Measurements from ENCODE around the gene SLC12A4. TPM values are rescaled to one million over a fixed set of nuclear protein-coding genes. Genes with fewer than 3 reads are reported as not detected.

Gene SLC12A4
- total RNA-seq, 4 donors from 2014 or later = 10.7 to 83.3 (median 33.6) TPM

- Histone ChIP-seq H3K4me3 (no peak overlapping the region), H3K27me3 (no peaks in the 10 kb centered on the region), H3K4me1 (peaks cover 0 to 10% (median 6%) of the 10 kb centered on the region in 4 donors), H3K9me3 (no peaks in the 10 kb centered on the region), H3K36me3 (peaks cover 0 to 70% (median 0%) of the 10 kb centered on the region in 3 donors), H3K27ac (no peak overlapping the region)
- no peak for DNase-seq
- TF ChIP-seq, protein P1, sequence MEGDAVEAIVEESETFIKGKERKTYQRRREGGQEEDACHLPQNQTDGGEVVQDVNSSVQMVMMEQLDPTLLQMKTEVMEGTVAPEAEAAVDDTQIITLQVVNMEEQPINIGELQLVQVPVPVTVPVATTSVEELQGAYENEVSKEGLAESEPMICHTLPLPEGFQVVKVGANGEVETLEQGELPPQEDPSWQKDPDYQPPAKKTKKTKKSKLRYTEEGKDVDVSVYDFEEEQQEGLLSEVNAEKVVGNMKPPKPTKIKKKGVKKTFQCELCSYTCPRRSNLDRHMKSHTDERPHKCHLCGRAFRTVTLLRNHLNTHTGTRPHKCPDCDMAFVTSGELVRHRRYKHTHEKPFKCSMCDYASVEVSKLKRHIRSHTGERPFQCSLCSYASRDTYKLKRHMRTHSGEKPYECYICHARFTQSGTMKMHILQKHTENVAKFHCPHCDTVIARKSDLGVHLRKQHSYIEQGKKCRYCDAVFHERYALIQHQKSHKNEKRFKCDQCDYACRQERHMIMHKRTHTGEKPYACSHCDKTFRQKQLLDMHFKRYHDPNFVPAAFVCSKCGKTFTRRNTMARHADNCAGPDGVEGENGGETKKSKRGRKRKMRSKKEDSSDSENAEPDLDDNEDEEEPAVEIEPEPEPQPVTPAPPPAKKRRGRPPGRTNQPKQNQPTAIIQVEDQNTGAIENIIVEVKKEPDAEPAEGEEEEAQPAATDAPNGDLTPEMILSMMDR (IDR thresholded peaks at IDR 0.05) = no peak
- no peak for TF ChIP-seq POLR2A (IDR thresholded peaks at IDR 0.05)
Measured at GRCh38 chr16:67930191-67930590, 38.2 kb downstream of the SLC12A4 start.

DNA sequence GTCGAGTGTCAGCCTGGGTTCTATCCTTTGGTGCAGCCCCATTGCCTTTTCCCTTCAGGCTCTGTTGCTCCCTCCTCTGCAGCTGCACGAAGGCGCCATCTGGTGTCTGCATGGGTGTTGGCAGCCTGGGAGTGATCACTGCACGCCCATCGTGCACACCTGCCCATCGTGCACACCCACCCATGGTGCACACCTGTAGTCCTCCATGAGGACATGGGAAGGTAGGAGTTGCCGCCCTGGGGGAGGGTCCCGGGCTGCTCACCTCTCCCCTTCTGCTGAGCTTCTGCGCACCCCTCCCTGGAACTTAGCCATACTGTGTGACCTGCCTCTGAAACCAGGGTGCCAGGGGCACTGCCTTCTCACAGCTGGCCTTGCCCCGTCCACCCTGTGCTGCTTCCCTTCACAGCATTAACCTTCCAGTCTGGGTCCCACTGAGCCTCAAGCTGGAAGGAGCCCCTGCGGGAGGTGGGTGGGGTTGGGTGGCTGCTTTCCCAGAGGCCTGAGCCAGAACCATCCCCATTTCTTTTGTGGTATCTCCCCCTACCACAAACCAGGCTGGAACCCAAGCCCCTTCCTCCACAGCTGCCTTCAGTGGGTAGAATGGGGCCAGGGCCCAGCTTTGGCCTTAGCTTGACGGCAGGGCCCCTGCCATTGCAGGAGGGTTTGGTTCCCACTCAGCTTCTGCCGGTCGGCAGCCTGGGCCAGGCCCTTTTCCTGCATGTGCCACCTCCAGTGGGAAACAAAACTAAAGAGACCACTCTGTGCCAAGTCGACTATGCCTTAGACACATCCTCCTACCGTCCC is 39.7 kb downstream of the SLC12A4 start:
- peak; percentile 66 to 88 (median 82) for DNase-seq
- H3K27ac ChIP-seq = no peak overlapping the region
- no peak overlapping the region for H3K4me3 ChIP-seq
- H3K4me1 ChIP-seq = peaks cover 0 to 4% (median 0%) of the 10 kb centered on the region in 4 donors
- H3K36me3 ChIP-seq = peaks cover 0 to 63% (median 0%) of the 10 kb centered on the region in 3 donors
- TF ChIP-seq, protein P1 (IDR thresholded peaks at IDR 0.05) = peak; percentile 67 to 92 (median 90)
- TF ChIP-seq POLR2A (IDR thresholded peaks at IDR 0.05) = no peak
- H3K9me3 ChIP-seq = no peaks in the 10 kb centered on the region
- no peaks in the 10 kb centered on the region for H3K27me3 ChIP-seq

DNA sequence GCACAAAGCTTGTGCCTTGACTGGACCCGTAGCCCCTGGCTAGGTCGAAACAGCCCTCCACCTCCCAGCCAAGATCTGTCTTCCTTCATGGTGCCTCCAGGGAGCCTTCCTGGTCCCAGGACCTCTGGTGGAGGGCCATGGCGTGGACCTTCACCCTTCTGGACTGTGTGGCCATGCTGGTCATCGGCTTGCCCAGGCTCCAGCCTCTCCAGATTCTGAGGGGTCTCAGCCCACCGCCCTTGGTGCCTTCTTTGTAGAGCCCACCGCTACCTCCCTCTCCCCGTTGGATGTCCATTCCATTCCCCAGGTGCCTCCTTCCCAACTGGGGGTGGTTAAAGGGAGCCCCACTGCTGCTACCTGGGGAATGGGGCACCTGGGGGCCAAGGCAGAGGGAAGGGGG is 40.3 kb downstream of the SLC12A4 start:
- Histone ChIP-seq H3K9me3 (no peaks in the 10 kb centered on the region), H3K4me3 (no peak overlapping the region), H3K27ac (no peak overlapping the region), H3K36me3 (peaks cover 0 to 61% (median 0%) of the 10 kb centered on the region in 3 donors), H3K4me1 (peaks cover 0 to 4% (median 0%) of the 10 kb centered on the region in 4 donors), H3K27me3 (no peaks in the 10 kb centered on the region)
- no peak for DNase-seq
- TF ChIP-seq, protein P1 (IDR thresholded peaks at IDR 0.05) = no peak
- no peak for TF ChIP-seq POLR2A (IDR thresholded peaks at IDR 0.05)

GRCh38 chr16:67927131-67927941 is 41.1 kb downstream of the SLC12A4 start:
- Histone ChIP-seq H3K9me3 (no peaks in the 10 kb centered on the region), H3K36me3 (peaks cover 0 to 57% (median 0%) of the 10 kb centered on the region in 3 donors), H3K4me1 (peaks cover 0 to 4% (median 0%) of the 10 kb centered on the region in 4 donors), H3K27me3 (no peaks in the 10 kb centered on the region), H3K4me3 (no peak overlapping the region), H3K27ac (no peak overlapping the region)
- no peak for TF ChIP-seq POLR2A (IDR thresholded peaks at IDR 0.05)
- TF ChIP-seq, protein P1 (IDR thresholded peaks at IDR 0.05) = no peak
- no peak for DNase-seq

DNA sequence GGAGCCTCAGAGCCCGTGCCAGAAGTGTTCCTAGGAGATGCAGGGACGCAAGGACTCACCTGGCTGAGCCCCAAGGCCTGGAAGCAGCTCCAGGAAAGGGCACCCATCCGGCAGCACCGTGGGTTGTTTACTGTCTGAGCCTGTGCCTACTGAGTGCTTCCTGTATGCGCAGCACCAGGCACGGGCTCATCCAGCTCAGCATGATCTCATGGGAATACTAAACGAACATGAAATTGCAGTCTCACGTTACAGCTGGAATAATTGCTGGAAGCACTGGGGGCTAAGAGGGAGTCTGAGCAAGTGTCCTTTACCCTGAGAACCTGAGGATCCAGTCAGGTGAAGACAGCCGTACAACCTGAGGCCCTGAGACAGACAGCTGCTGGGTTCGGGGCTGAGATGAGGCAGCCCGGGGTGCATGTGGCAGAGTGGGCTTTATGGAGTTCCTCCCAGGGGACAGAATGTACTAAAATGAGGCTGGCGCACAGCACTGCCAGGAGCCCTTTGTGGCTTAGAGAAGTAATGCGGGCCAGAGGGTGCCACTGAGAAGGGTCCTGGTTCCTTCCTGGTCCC is 42.2 kb downstream of the SLC12A4 start:
- DNase-seq = no peak
- H3K27me3 ChIP-seq = no peaks in the 10 kb centered on the region
- TF ChIP-seq, protein P1 (IDR thresholded peaks at IDR 0.05) = peak in 1 of 6 experiments; percentile 9
- TF ChIP-seq POLR2A (IDR thresholded peaks at IDR 0.05) = no peak
- H3K4me1 ChIP-seq = peaks cover 0 to 4% (median 0%) of the 10 kb centered on the region in 4 donors
- H3K27ac ChIP-seq = peak overlapping the region in 1 of 4 donors; percentile 46
- no peaks in the 10 kb centered on the region for H3K9me3 ChIP-seq
- no peak overlapping the region for H3K4me3 ChIP-seq
- H3K36me3 ChIP-seq = peaks cover 0 to 48% (median 0%) of the 10 kb centered on the region in 3 donors
